ENCODE measurements around the gene GRIK4.

The GRIK4 gene

GRCh38 chr11:120680322-120680721, 168.8 kb downstream of the GRIK4 start:
- Histone ChIP-seq H3K4me3 (replicated peaks; ENCODE audit: insufficient read depth, low read length) (no peak overlapping the region), H3K27ac (replicated peaks) (no peak overlapping the region), H3K27me3 (ENCODE audit: insufficient read depth, poor library complexity, severe bottlenecking) (no peaks in the 10 kb centered on the region)
- DNase-seq (ENCODE audit: low read depth in 1 of 2, low spot score in 1 of 2) = no peak
- TF ChIP-seq REST (IDR thresholded peaks at IDR 0.05; ENCODE audit: insufficient replicate concordance, low read depth) (no peak), CTCF (IDR thresholded peaks at IDR 0.05; ENCODE audit: insufficient read depth, low read length) (no peak), POLR2AphosphoS5 (IDR thresholded peaks at IDR 0.05; ENCODE audit: low read depth) (no peak), SPI1 (IDR thresholded peaks at IDR 0.05; ENCODE audit: borderline replicate concordance, low read depth) (no peak), GABPA (IDR thresholded peaks at IDR 0.05; ENCODE audit: low read depth) (no peak)

GRCh38 chr11:120681434-120682331, 170.1 kb downstream of the GRIK4 start:
- DNase-seq (ENCODE audit: low read depth in 1 of 2, low spot score in 1 of 2) = no peak
- Histone ChIP-seq H3K27me3 (ENCODE audit: insufficient read depth, poor library complexity, severe bottlenecking) (no peaks in the 10 kb centered on the region), H3K4me3 (replicated peaks; ENCODE audit: insufficient read depth, low read length) (no peak overlapping the region), H3K27ac (replicated peaks) (no peak overlapping the region)
- TF ChIP-seq CTCF (IDR thresholded peaks at IDR 0.05; ENCODE audit: insufficient read depth, low read length) (no peak), GABPA (IDR thresholded peaks at IDR 0.05; ENCODE audit: low read depth) (no peak), POLR2AphosphoS5 (IDR thresholded peaks at IDR 0.05; ENCODE audit: low read depth) (no peak), REST (IDR thresholded peaks at IDR 0.05; ENCODE audit: insufficient replicate concordance, low read depth) (no peak), SPI1 (IDR thresholded peaks at IDR 0.05; ENCODE audit: borderline replicate concordance, low read depth) (no peak)

- H3K27ac ChIP-seq (replicated peaks) = no peak overlapping the region
- no peak for TF ChIP-seq POLR2AphosphoS5 (IDR thresholded peaks at IDR 0.05; ENCODE audit: low read depth)
- no peak for TF ChIP-seq SPI1 (IDR thresholded peaks at IDR 0.05; ENCODE audit: borderline replicate concordance, low read depth)
- no peak for TF ChIP-seq CTCF (IDR thresholded peaks at IDR 0.05; ENCODE audit: insufficient read depth, low read length)
- no peak for TF ChIP-seq GABPA (IDR thresholded peaks at IDR 0.05; ENCODE audit: low read depth)
- TF ChIP-seq REST (IDR thresholded peaks at IDR 0.05; ENCODE audit: insufficient replicate concordance, low read depth) = no peak
- H3K27me3 ChIP-seq (ENCODE audit: insufficient read depth, poor library complexity, severe bottlenecking) = no peaks in the 10 kb centered on the region
- H3K4me3 ChIP-seq (replicated peaks; ENCODE audit: insufficient read depth, low read length) = no peak overlapping the region
- DNase-seq (ENCODE audit: low read depth in 1 of 2, low spot score in 1 of 2) = no peak
Observed at GRCh38 chr11:120682332-120682649, 170.7 kb downstream of the GRIK4 start.
